ENCODE data around the gene DDX24.

Gene DDX24

GRCh38 chr14:94087891-94088290, 6.9 kb upstream of the DDX24 start:
- no peaks in the 10 kb centered on the region for H3K4me1 ChIP-seq (ENCODE audit: control insufficient read depth, low read length)
- H3K9me3 ChIP-seq (ENCODE audit: control insufficient read depth, insufficient read depth, low read length), result no peaks in the 10 kb centered on the region
- TF ChIP-seq EZH2phosphoT487 (IDR thresholded peaks at IDR 0.05; ENCODE audit: borderline replicate concordance, low read length) (no peak), CTCF (IDR thresholded peaks at IDR 0.05; ENCODE audit: low read depth, low read length, poor library complexity, severe bottlenecking) (no peak)
- no peak overlapping the region for H3K4me2 ChIP-seq (ENCODE audit: low read length)
- H3K4me3 ChIP-seq (ENCODE audit: low read length), result no peak overlapping the region
- H3K36me3 ChIP-seq (ENCODE audit: control insufficient read depth, low read length), result no peaks in the 10 kb centered on the region
- H3F3A ChIP-seq (ENCODE audit: control insufficient read depth, insufficient read depth), result no peaks in the 10 kb centered on the region
- no peaks in the 10 kb centered on the region for H3K27me3 ChIP-seq (ENCODE audit: control insufficient read depth, low read length)
- peaks cover 5% of the 10 kb centered on the region for H3K79me2 ChIP-seq (ENCODE audit: control insufficient read depth, low read length)
- H3K9me2 ChIP-seq (replicated peaks; ENCODE audit: control insufficient read depth, low read length), result no peaks in the 10 kb centered on the region
- H4K20me1 ChIP-seq (ENCODE audit: control insufficient read depth, insufficient read depth, low read depth, low read length), result no peaks in the 10 kb centered on the region
- H3K27ac ChIP-seq (ENCODE audit: low read depth, low read length), result no peak overlapping the region

GRCh38 chr14:94081386-94081820, 401 bp upstream of the DDX24 start:
- Histone ChIP-seq H3K36me3 (ENCODE audit: control insufficient read depth, low read length) (peaks cover 37% of the 10 kb centered on the region), H3K9me2 (replicated peaks; ENCODE audit: control insufficient read depth, low read length) (no peaks in the 10 kb centered on the region), H4K20me1 (ENCODE audit: control insufficient read depth, insufficient read depth, low read depth, low read length) (peaks cover 9% of the 10 kb centered on the region; the same call in 1 of the 2 replicates), H3K27me3 (ENCODE audit: control insufficient read depth, low read length) (no peaks in the 10 kb centered on the region), H3K9me3 (ENCODE audit: control insufficient read depth, insufficient read depth, low read length) (no peaks in the 10 kb centered on the region), H3K27ac (ENCODE audit: low read depth, low read length) (peak overlapping the region; percentile 62; the same call in 1 of the 2 replicates), H3K4me1 (ENCODE audit: control insufficient read depth, low read length) (peaks cover 43% of the 10 kb centered on the region), H3K4me3 (ENCODE audit: low read length) (peak overlapping the region; percentile 97), H3K79me2 (ENCODE audit: control insufficient read depth, low read length) (peaks cover 69% of the 10 kb centered on the region), H3K4me2 (ENCODE audit: low read length) (peak overlapping the region; percentile 87), H3F3A (ENCODE audit: control insufficient read depth, insufficient read depth) (no peaks in the 10 kb centered on the region)
- TF ChIP-seq EZH2phosphoT487 (IDR thresholded peaks at IDR 0.05; ENCODE audit: borderline replicate concordance, low read length), result no peak
- no peak for TF ChIP-seq CTCF (IDR thresholded peaks at IDR 0.05; ENCODE audit: low read depth, low read length, poor library complexity, severe bottlenecking)

- peak overlapping the region; percentile 87 for H3K4me2 ChIP-seq (ENCODE audit: low read length)
- peaks cover 9% of the 10 kb centered on the region; the same call in 1 of the 2 replicates for H4K20me1 ChIP-seq (ENCODE audit: control insufficient read depth, insufficient read depth, low read depth, low read length)
- H3K79me2 ChIP-seq (ENCODE audit: control insufficient read depth, low read length), result peaks cover 82% of the 10 kb centered on the region
- peaks cover 47% of the 10 kb centered on the region for H3K4me1 ChIP-seq (ENCODE audit: control insufficient read depth, low read length)
- H3K9me2 ChIP-seq (replicated peaks; ENCODE audit: control insufficient read depth, low read length), result no peaks in the 10 kb centered on the region
- 0 out of 2 replicates have a peak, but pooled peaks cover 3% of the 10 kb centered on the region for H3F3A ChIP-seq (ENCODE audit: control insufficient read depth, insufficient read depth)
- peaks cover 51% of the 10 kb centered on the region for H3K36me3 ChIP-seq (ENCODE audit: control insufficient read depth, low read length)
- H3K27ac ChIP-seq (ENCODE audit: low read depth, low read length), result peak overlapping the region; percentile 62; the same call in 1 of the 2 replicates
- peak overlapping the region; percentile 97 for H3K4me3 ChIP-seq (ENCODE audit: low read length)
- H3K9me3 ChIP-seq (ENCODE audit: control insufficient read depth, insufficient read depth, low read length), result peaks cover 6% of the 10 kb centered on the region
- no peaks in the 10 kb centered on the region for H3K27me3 ChIP-seq (ENCODE audit: control insufficient read depth, low read length)
- TF ChIP-seq EZH2phosphoT487 (IDR thresholded peaks at IDR 0.05; ENCODE audit: borderline replicate concordance, low read length), result no peak
- TF ChIP-seq CTCF (IDR thresholded peaks at IDR 0.05; ENCODE audit: low read depth, low read length, poor library complexity, severe bottlenecking), result no peak
Measured at GRCh38 chr14:94079891-94080620, 946 bp downstream of the DDX24 start.

Measured in DOHH2 (cell line).